Adipocyte (in vitro differentiated cells): Measurements from ENCODE around the gene MMP28.

Experiments used
- DNase-seq: peaks from one replicate; pipeline ENCODE4 v3.0.0-alpha.2; 2015; ENCODE audit warnings: low read depth
- H3K27me3 ChIP-seq: replicated peaks from 2 replicates; pipeline ENCODE4 v1.7.0; 2013; ENCODE audit warnings: mild to moderate bottlenecking, low read length, moderate library complexity; ENCODE audit not compliant: control insufficient read depth, insufficient read depth
- H3K36me3 ChIP-seq: 2 replicates; pipeline ENCODE4 v1.7.0; 2013; ENCODE audit warnings: low read length, mild to moderate bottlenecking, moderate library complexity; ENCODE audit not compliant: control insufficient read depth, insufficient read depth, severe bottlenecking
- H3K4me1 ChIP-seq: 2 replicates; pipeline ENCODE4 v1.7.0; 2013; ENCODE audit warnings: mild to moderate bottlenecking, low read length, moderate library complexity; ENCODE audit not compliant: control insufficient read depth, insufficient read depth
- H3K4me3 ChIP-seq: 2 replicates; pipeline ENCODE4 v1.7.0; 2013; ENCODE audit warnings: mild to moderate bottlenecking, low read length, moderate library complexity
- H3K9ac ChIP-seq: 2 replicates; pipeline ENCODE4 v1.7.0; 2013; ENCODE audit warnings: mild to moderate bottlenecking, low read length, moderate library complexity
- H3K9me3 ChIP-seq: 2 replicates; pipeline ENCODE4 v1.7.0; 2013; ENCODE audit warnings: mild to moderate bottlenecking, low read length, moderate library complexity; ENCODE audit not compliant: control insufficient read depth

Gene MMP28

GRCh38 chr17:35797370-35797769, 1.9 kb upstream of the MMP28 start:
- Histone ChIP-seq H3K4me1 (peaks cover 23% of the 10 kb centered on the region), H3K27me3 (peaks cover 65% of the 10 kb centered on the region), H3K9ac (no peak overlapping the region), H3K4me3 (no peak overlapping the region), H3K9me3 (peaks cover 1% of the 10 kb centered on the region), H3K36me3 (no peaks in the 10 kb centered on the region)
- no peak for DNase-seq

- Histone ChIP-seq H3K9ac (no peak overlapping the region), H3K27me3 (peaks cover 68% of the 10 kb centered on the region), H3K4me3 (no peak overlapping the region), H3K9me3 (peaks cover 6% of the 10 kb centered on the region), H3K4me1 (peaks cover 27% of the 10 kb centered on the region), H3K36me3 (no peaks in the 10 kb centered on the region)
- no peak for DNase-seq
These were observed 1.5 kb upstream of the MMP28 start for GRCh38 chr17:35796942-35797341.

GRCh38 chr17:35795871-35796265, 427 bp upstream of the MMP28 start:
- peaks cover 66% of the 10 kb centered on the region for H3K27me3 ChIP-seq

GRCh38 chr17:35793257-35793656, 2.2 kb downstream of the MMP28 start:
- Histone ChIP-seq H3K36me3 (no peaks in the 10 kb centered on the region), H3K4me1 (peaks cover 35% of the 10 kb centered on the region), H3K9me3 (peaks cover 6% of the 10 kb centered on the region), H3K27me3 (peaks cover 62% of the 10 kb centered on the region), H3K4me3 (no peak overlapping the region), H3K9ac (no peak overlapping the region)
- DNase-seq = peak; percentile 47

More at GRCh38 chr17:35795871-35796265, 427 bp upstream of the MMP28 start:
- Histone ChIP-seq H3K9me3 (peaks cover 6% of the 10 kb centered on the region), H3K4me1 (peaks cover 29% of the 10 kb centered on the region), H3K36me3 (no peaks in the 10 kb centered on the region), H3K4me3 (peak overlapping the region; percentile 68), H3K9ac (no peak overlapping the region)
- no peak for DNase-seq

GRCh38 chr17:35791681-35792350, 3.6 kb downstream of the MMP28 start:
- Histone ChIP-seq H3K9me3 (peaks cover 6% of the 10 kb centered on the region), H3K4me3 (no peak overlapping the region), H3K4me1 (peaks cover 49% of the 10 kb centered on the region), H3K9ac (no peak overlapping the region), H3K36me3 (no peaks in the 10 kb centered on the region), H3K27me3 (peaks cover 48% of the 10 kb centered on the region)
- DNase-seq = no peak

GRCh38 chr17:35790841-35791240, 4.6 kb downstream of the MMP28 start:
- no peak for DNase-seq

GRCh38 chr17:35788477-35789368, 6.7 kb downstream of the MMP28 start:
- Histone ChIP-seq H3K36me3 (no peaks in the 10 kb centered on the region), H3K27me3 (peaks cover 31% of the 10 kb centered on the region), H3K4me3 (peak overlapping the region; percentile 18), H3K9me3 (peaks cover 6% of the 10 kb centered on the region), H3K4me1 (peaks cover 62% of the 10 kb centered on the region), H3K9ac (peak overlapping the region; percentile 54)
- DNase-seq = peak; percentile 91

More at GRCh38 chr17:35790841-35791240, 4.6 kb downstream of the MMP28 start:
- Histone ChIP-seq H3K36me3 (no peaks in the 10 kb centered on the region), H3K27me3 (peaks cover 39% of the 10 kb centered on the region), H3K4me3 (no peak overlapping the region), H3K9me3 (peaks cover 6% of the 10 kb centered on the region), H3K9ac (no peak overlapping the region), H3K4me1 (peaks cover 54% of the 10 kb centered on the region)

- peak; percentile 32 for DNase-seq
- Histone ChIP-seq H3K4me1 (peaks cover 55% of the 10 kb centered on the region), H3K9ac (peak overlapping the region; percentile 1), H3K4me3 (no peak overlapping the region), H3K9me3 (peaks cover under 1% of the 10 kb centered on the region), H3K36me3 (no peaks in the 10 kb centered on the region), H3K27me3 (peaks cover 15% of the 10 kb centered on the region)
These were observed 8.5 kb downstream of the MMP28 start for GRCh38 chr17:35786941-35787432.

- Histone ChIP-seq H3K27me3 (peaks cover 16% of the 10 kb centered on the region), H3K4me3 (no peak overlapping the region), H3K4me1 (peaks cover 53% of the 10 kb centered on the region), H3K9ac (no peak overlapping the region), H3K9me3 (no peaks in the 10 kb centered on the region), H3K36me3 (no peaks in the 10 kb centered on the region)
- no peak for DNase-seq
These were observed 10.5 kb downstream of the MMP28 start for GRCh38 chr17:35784895-35785294.

- no peaks in the 10 kb centered on the region for H3K9me3 ChIP-seq
- H3K27me3 ChIP-seq = peaks cover 16% of the 10 kb centered on the region
- no peaks in the 10 kb centered on the region for H3K36me3 ChIP-seq
- peaks cover 48% of the 10 kb centered on the region for H3K4me1 ChIP-seq
- no peak overlapping the region for H3K9ac ChIP-seq
- H3K4me3 ChIP-seq = no peak overlapping the region
- peak; percentile 59 for DNase-seq
These were observed 14.5 kb downstream of the MMP28 start for GRCh38 chr17:35780950-35781349.

GRCh38 chr17:35778641-35779196, 16.7 kb downstream of the MMP28 start:
- peak; percentile 49 for DNase-seq
- Histone ChIP-seq H3K9ac (peak overlapping the region; percentile 13), H3K36me3 (no peaks in the 10 kb centered on the region), H3K4me1 (peaks cover 53% of the 10 kb centered on the region), H3K4me3 (no peak overlapping the region), H3K9me3 (no peaks in the 10 kb centered on the region), H3K27me3 (peaks cover 22% of the 10 kb centered on the region)
